ENCODE data around the gene NELFA.
"Not testable (repeated sequence)": the region's sequence is repeated elsewhere in the genome, so short reads cannot be mapped to it uniquely, and the experiment has no call there.

- TF ChIP-seq CTCF (IDR thresholded peaks at IDR 0.05); ZFX (IDR thresholded peaks at IDR 0.05; ENCODE audit: borderline replicate concordance): not testable (repeated sequence)
These were observed 5.4 kb downstream of the NELFA start for GRCh38 chr4:2003361-2003760.

All from 22Rv1 (cell line).